Esophagus muscularis mucosa (tissue), 4 donors: ENCODE data around the gene TMEM170A. TPM values are rescaled to one million over a fixed set of nuclear protein-coding genes. Genes with fewer than 3 reads are reported as not detected.
"Not testable (repeated sequence)": the region's sequence is repeated elsewhere in the genome, so short reads cannot be mapped to it uniquely, and the experiment has no call there.

Experiments used
- DNase-seq: peaks from one replicate; pipeline ENCODE4 v3.0.0-alpha.2; 2017; ENCODE audit errors: extremely low spot score
- H3K27ac ChIP-seq, 4 donors: fragments of 200-600 bp; sonication (generic); replicated peaks in 1 of 4; 1 replicate in 3 of 4; 2 replicates in 1 of 4; pipeline ENCODE4 v1.5.1; 2016 to 2019; ENCODE audit warnings: mild to moderate bottlenecking in 1 of 4
- H3K27me3 ChIP-seq, 4 donors: fragments of 200-600 bp; sonication (generic); one replicate each; pipeline versions ENCODE4 v1.5.1 to v1.6.0; 2016 to 2019
- H3K36me3 ChIP-seq, 4 donors: fragments of 200-600 bp; sonication (generic); one replicate each; pipeline ENCODE4 v1.5.1; 2016 to 2019
- H3K4me1 ChIP-seq, 4 donors: fragments of 200-600 bp; sonication (generic); one replicate each; pipeline ENCODE4 v1.5.1; 2016 to 2019
- H3K4me3 ChIP-seq, 4 donors: fragments of 200-600 bp; sonication (generic); 1 replicate in 2 of 4; 2 replicates in 2 of 4; pipeline ENCODE4 v1.5.1; 2016 to 2019; ENCODE audit warnings: mild to moderate bottlenecking in 4 of 4, moderate library complexity in 1 of 4
- H3K9me3 ChIP-seq, 4 donors: fragments of 200-600 bp; sonication (generic); 1 replicate in 3 of 4; 2 replicates in 1 of 4; pipeline ENCODE4 v1.5.1; 2016 to 2019
- CTCF ChIP-seq, 3 experiments: fragments of 200-600 bp in 2 of 3; fragments of 450-650 bp in 1 of 3; sonication (generic) in 2 of 3; IDR thresholded peaks; one replicate each; pipeline ENCODE4 v1.5.1; 2017 to 2019; ENCODE audit warnings: antibody characterized with exemption in 3 of 3, mild to moderate bottlenecking in 2 of 3, moderate library complexity in 1 of 3
- EP300 ChIP-seq: sonication (generic); formaldehyde crosslinking; IDR thresholded peaks from one replicate; pipeline ENCODE4 v1.6.1; 2017; ENCODE audit warnings: antibody characterized with exemption
- POLR2A ChIP-seq: fragments of 450-650 bp; IDR thresholded peaks from one replicate; pipeline ENCODE4 v1.6.1; 2017; ENCODE audit warnings: antibody characterized with exemption, moderate library complexity, mild to moderate bottlenecking, low read depth
- POLR2AphosphoS5 ChIP-seq, 2 donors: sonication (generic); formaldehyde crosslinking; IDR thresholded peaks; one replicate each; pipeline ENCODE4 v1.6.1; 2017; ENCODE audit warnings: antibody characterized with exemption in 2 of 2
- WGBS: methylation state at CpG from one replicate; pipeline ENCODE4 v1.1.5; 2018; 5-methylcytosine and 5-hydroxymethylcytosine counted together
- intact Hi-C: fragments of 100-400 bp; cut with DNase I; formaldehyde crosslinking; loops from one replicate; pipeline ENCODE4 v1.15.1; 2023
- total RNA-seq, 4 donors: library from RNA; depleted of rRNA; stranded (reverse); fragments of >200 nt; gene quantifications; one replicate each; pipeline versions ENCODE4 v1.1.0 to v1.2.1, GENCODE V29; 2016

The TMEM170A gene
- total RNA-seq, 4 donors from 2014 or later = 11.2 to 18.3 (median 14.9) TPM

GRCh38 chr16:75466760-75467159 lies 2.3 kb upstream of the TMEM170A start:
- Histone ChIP-seq H3K9me3 (no peaks in the 10 kb centered on the region), H3K36me3 (no peaks in the 10 kb centered on the region), H3K4me1 (peaks cover 11 to 25% (median 17%) of the 10 kb centered on the region in 4 donors), H3K27ac (no peak overlapping the region), H3K4me3 (no peak overlapping the region), H3K27me3 (peaks cover 0 to 3% (median 0%) of the 10 kb centered on the region in 4 donors)
- no peak for DNase-seq
- intact Hi-C loops = no loop called here
- WGBS = 84% methylated on average over 2 of the region's 2 CpGs
- no peak for TF ChIP-seq CTCF (IDR thresholded peaks at IDR 0.05)
- no peak for TF ChIP-seq POLR2A
- no peak for TF ChIP-seq POLR2AphosphoS5 (IDR thresholded peaks at IDR 0.05)
- TF ChIP-seq EP300 = no peak

GRCh38 chr16:75463389-75464121 lies 934 bp downstream of the TMEM170A start:
- not testable (repeated sequence) for DNase-seq
- 7% methylated on average over 14 of the region's 39 CpGs for WGBS

GRCh38 chr16:75462806-75463205 lies 1.7 kb downstream of the TMEM170A start:
- no peak for TF ChIP-seq POLR2A
- TF ChIP-seq POLR2AphosphoS5 (IDR thresholded peaks at IDR 0.05) = no peak
- no peak for TF ChIP-seq EP300
- TF ChIP-seq CTCF (IDR thresholded peaks at IDR 0.05) = no peak
- peaks cover 16 to 45% (median 37%) of the 10 kb centered on the region in 4 donors for H3K4me1 ChIP-seq
- intact Hi-C loops = loop anchor here (2.0 kb wide), 1 partner anchor 28 kb away; no protein-coding TSS in a partner anchor
- H3K4me3 ChIP-seq = peak overlapping the region in 1 of 4 donors; percentile 77
- H3K36me3 ChIP-seq = no peaks in the 10 kb centered on the region
- peak overlapping the region; percentile 14 to 92 (median 61) for H3K27ac ChIP-seq
- 11% methylated on average over 2 of the region's 2 CpGs for WGBS
- peaks cover 0 to 3% (median 0%) of the 10 kb centered on the region in 4 donors for H3K27me3 ChIP-seq
- H3K9me3 ChIP-seq = no peaks in the 10 kb centered on the region
- DNase-seq = no peak

More at GRCh38 chr16:75463389-75464121, 934 bp downstream of the TMEM170A start:
- Histone ChIP-seq H3K4me1 (peaks cover 16 to 45% (median 37%) of the 10 kb centered on the region in 4 donors), H3K4me3 (peak overlapping the region; percentile 77 to 96 (median 87)), H3K27ac (peak overlapping the region; percentile 88 to 98 (median 94))
- not testable (repeated sequence) for H3K36me3 ChIP-seq, H3K9me3 ChIP-seq, H3K27me3 ChIP-seq
- intact Hi-C loops = loop anchor here (2.0 kb wide), 1 partner anchor 29 kb away; no protein-coding TSS in a partner anchor

GRCh38 chr16:75461575-75461974 lies 2.9 kb downstream of the TMEM170A start:
- WGBS = 77% methylated on average over 2 of the region's 2 CpGs
- intact Hi-C loops = no loop called here
- no peaks in the 10 kb centered on the region for H3K36me3 ChIP-seq

More at GRCh38 chr16:75461575-75461974, 2.9 kb downstream of the TMEM170A start:
- Histone ChIP-seq H3K27ac (no peak overlapping the region), H3K4me3 (no peak overlapping the region), H3K9me3 (no peaks in the 10 kb centered on the region), H3K4me1 (peaks cover 16 to 45% (median 37%) of the 10 kb centered on the region in 4 donors), H3K27me3 (peaks cover 0 to 3% (median 0%) of the 10 kb centered on the region in 4 donors)
- DNase-seq = no peak
- TF ChIP-seq CTCF (IDR thresholded peaks at IDR 0.05) = no peak
- no peak for TF ChIP-seq POLR2AphosphoS5 (IDR thresholded peaks at IDR 0.05)
- TF ChIP-seq EP300 = no peak
- no peak for TF ChIP-seq POLR2A
